ENCODE data around the gene ANKRD11.
"Not testable (repeated sequence)": the region's sequence is repeated elsewhere in the genome, so short reads cannot be mapped to it uniquely, and the experiment has no call there.

The ANKRD11 gene

GRCh38 chr16:89253548-89254287, 236.6 kb downstream of the ANKRD11 start:
- no peak for DNase-seq

DNA sequence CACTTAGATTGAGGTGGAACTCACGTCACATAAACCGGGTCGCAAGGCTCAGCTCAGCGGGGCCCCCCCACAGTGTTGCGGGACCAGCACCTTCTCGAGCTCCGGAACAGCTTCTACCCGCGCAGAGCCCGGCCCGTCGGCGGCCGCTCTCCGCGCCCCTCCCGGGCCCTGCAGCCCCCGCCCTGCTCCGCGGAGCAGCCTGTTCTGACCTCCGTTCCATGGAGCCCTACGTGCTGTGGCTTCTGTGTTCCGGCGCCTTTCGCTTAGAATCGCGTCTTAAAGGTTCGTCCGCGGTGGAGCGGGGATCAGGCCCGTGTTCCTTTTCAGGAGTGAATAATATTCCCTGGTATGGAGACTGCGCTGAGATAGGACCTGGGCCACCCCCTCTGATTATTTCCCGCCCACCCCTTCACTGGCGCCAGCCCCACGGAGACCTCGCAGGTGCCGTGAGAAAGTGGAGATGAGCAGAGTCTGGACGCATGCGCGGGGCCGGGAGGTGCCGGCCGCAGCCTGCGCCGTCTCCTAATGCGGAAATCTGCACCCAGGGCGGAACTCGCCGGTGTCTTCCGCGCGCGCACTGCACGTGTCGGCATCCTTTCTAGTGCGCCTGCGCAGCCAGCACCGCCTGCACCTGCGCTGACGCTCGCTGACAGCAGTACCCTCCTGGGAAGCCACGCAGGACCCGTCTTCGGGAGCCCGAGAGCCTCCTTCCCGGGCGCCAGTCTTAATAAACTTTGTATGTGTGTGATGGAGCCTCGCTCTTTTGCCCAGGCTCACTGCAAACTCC, 242.0 kb downstream of the ANKRD11 start:
- DNase-seq, result no peak

GRCh38 chr16:89247734-89248075, 242.7 kb downstream of the ANKRD11 start:
- DNase-seq, result not testable (repeated sequence)

GRCh38 chr16:89246903-89247733, 243.2 kb downstream of the ANKRD11 start:
- no peak for DNase-seq

- no peak for DNase-seq
Observed at GRCh38 chr16:89246383-89246902, 243.9 kb downstream of the ANKRD11 start.

DNA sequence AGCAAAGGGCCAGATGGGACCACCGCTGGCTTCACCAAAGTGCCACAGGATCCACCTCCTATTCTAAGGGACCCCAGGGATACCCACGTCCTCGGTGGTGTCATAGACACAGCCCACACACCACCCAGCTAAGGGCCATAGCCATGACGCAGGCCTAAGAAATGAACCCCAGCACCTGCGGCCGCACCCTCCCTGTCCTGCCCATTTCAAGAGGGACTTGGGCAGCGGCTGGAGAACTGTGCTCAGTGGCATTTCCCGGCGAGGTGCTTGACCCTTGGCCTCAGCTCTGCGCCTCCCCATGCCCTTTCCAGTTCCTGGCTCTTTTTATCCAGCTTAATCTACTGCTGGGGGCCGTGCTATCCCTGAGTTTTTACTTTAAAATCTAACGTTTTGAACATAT, 245.6 kb downstream of the ANKRD11 start:
- no peak for DNase-seq

DNA sequence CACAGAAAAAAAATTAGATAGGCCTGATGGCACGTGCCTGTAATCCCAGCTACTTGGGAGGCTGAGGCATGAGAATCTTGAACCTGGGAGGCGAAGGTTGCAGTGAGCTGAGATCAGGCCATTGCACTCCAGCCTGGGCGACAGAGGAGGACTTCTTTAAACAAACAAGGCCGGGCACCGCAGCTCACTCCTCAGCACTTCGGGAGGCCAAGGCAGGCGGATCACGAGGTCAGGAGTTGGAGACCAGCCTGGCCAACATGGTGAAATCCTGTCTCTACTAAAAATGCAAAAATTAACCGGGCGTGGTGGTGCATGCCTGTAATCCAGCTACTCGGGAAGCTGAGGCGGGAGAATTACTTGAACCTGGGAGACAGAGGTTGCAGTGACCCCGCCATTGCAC, 246.1 kb downstream of the ANKRD11 start:
- not testable (repeated sequence) for DNase-seq

GRCh38 chr16:89243664-89244063, 246.7 kb downstream of the ANKRD11 start:
- no peak for DNase-seq

DNA sequence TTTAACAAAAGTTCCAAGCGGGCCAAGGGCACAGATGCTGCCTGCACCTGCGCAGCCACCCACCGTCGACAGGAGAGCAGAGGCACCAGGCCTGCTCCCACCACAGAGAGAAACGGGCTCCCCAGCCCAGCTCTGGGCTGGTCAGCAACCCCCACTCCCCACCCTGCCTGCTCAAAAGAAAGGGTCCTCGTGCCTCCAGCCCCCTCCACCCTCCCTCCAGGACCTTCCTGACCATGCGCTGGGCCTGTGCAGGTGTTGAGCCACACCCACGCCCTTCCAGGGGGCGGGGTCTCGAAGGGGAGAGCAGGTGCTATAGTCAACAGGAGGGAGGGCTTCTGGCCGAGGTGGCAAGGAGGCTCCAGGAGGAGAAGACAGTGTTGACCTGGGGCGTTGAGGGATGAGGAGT, 247.6 kb downstream of the ANKRD11 start:
- no peak for DNase-seq

DNA sequence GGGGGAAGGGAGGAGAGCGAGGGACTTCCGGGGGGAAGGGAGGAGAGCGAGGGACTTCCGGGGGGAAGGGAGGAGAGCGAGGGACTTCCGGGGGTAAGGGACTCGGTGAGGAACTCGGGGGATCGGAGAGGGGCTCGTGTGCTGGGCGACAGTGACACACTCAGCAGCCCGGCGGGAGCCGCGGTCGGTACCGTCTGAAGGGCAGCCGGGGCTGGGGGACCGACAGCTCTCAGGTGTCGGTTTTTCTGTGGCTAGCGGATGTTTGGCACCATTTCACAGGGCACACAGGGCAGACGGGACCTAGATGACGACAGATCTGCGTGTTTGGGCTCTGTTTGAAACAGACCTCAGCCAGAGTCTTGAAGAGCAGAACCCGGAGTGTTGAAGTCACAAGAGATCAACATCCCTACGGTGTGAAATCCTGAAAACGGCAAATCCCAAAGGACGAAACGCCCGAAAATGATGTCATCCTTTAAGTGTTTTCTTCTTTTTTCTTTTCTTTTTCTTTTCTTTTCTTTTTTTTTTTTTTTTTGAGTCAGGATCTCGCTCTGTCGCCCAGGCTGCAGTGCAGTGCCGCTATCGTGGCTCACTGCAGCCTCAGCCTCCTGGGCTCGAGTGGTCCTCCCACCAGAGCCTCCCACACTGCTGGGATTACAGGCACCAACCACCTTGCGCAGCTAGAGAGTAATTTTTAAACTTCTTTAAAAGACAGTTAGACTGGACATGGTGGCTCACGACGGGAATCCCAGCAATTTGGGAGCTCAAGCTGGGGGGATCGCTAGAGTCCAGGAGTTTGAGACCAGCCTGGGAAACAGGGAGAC, 249.0 kb downstream of the ANKRD11 start:
- no peak for DNase-seq

- DNase-seq, result no peak
Observed at GRCh38 chr16:89237733-89238132, 252.6 kb downstream of the ANKRD11 start.

GRCh38 chr16:89233678-89234490, 256.5 kb downstream of the ANKRD11 start:
- no peak for DNase-seq

GRCh38 chr16:89232107-89232506, 258.3 kb downstream of the ANKRD11 start:
- DNase-seq, result no peak

DNA sequence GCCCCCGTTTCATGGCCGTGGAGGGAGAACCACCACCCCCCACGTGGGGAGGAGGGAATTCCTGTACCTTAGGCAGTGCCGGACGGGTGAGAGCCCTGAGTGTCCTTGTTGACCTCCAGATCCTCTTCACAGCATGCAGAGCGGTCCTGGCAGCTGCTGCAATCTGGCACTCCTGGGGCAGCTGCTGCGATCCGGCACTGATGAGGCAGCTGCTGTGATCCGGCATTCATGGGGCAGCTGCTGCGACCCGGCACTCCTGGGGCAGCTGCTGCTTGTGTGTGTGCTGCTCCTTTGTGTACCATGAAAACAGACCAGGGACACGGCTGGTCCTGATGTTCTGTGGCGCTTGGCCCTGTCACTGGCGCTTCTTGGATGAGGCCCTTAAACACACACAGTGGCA, 260.1 kb downstream of the ANKRD11 start:
- no peak for DNase-seq

DNA sequence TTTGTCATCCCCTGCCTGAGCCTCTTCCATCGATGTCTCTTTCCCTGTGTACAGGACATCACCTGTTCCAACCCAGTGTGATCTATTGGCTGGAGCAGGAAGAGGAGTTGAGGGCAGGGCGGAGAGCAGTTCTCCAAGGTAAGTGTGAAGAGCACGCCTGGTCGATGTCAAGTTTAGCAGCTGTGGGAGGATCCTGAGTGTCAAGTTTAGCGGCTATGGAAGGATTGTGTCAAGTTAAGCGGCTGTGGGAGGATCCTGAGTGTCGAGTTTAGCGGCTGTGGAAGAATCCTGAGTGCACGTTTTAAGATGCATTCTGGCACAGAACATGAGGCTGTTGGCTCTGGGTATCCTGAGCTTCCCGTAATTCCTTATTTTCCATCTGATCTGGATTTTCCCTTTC, 265.7 kb downstream of the ANKRD11 start:
- DNase-seq, result no peak

- no peak for DNase-seq
Observed at GRCh38 chr16:89222931-89223330, 267.4 kb downstream of the ANKRD11 start.

GRCh38 chr16:89221604-89222003, 268.8 kb downstream of the ANKRD11 start:
- DNase-seq, result no peak

GRCh38 chr16:89219365-89219764, 271.0 kb downstream of the ANKRD11 start:
- DNase-seq, result no peak

Measured in NCI-H2081 treated with DMSO at 0.1 percent for 48 hours (cell line).